Mucosa of descending colon (tissue), 3 donors: Measurements from ENCODE around the gene TOB2. TPM values are rescaled to one million over a fixed set of nuclear protein-coding genes. Genes with fewer than 3 reads are reported as not detected.

Source experiments
- ATAC-seq: fragments of 200-7000 bp; cut with Tn5 transposase; one replicate; pipeline ENCODE4 v1.9.1; 2020; ENCODE audit warnings: mild to moderate bottlenecking, moderate library complexity
- DNase-seq, 3 donors: peaks; one replicate each; pipeline ENCODE4 v3.0.0-alpha.2; 2020
- H3K36me3 ChIP-seq: fragments of 200-600 bp; one replicate; pipeline ENCODE4 v1.8.0; 2021; ENCODE audit warnings: low read depth, mild to moderate bottlenecking
- H3K4me1 ChIP-seq: fragments of 200-600 bp; one replicate; pipeline ENCODE4 v1.8.0; 2021; ENCODE audit warnings: low read depth, mild to moderate bottlenecking
- H3K4me3 ChIP-seq: fragments of 200-600 bp; one replicate; pipeline ENCODE4 v1.8.0; 2021; ENCODE audit warnings: mild to moderate bottlenecking
- H3K9me3 ChIP-seq: fragments of 200-600 bp; one replicate; pipeline ENCODE4 v1.8.0; 2021; ENCODE audit warnings: mild to moderate bottlenecking
- intact Hi-C, 2 donors: fragments of 100-400 bp; cut with DNase I in 1 of 2; cut with micrococcal nuclease in 1 of 2; formaldehyde crosslinking; loops; one replicate each; pipeline versions ENCODE4 v1.11.0 to v1.11.1; 2022; cut with DNase I, micrococcal nuclease
- total RNA-seq, 3 donors: library from RNA; stranded (reverse); fragmentation: NEBNext Ultra II Directional in 2 of 3; extraction: Animal tissue kit (Norgen Biotek cat#: 25700) in 2 of 3; gene quantifications; one replicate each; pipeline versions ENCODE4 v1.2.1 to v1.2.4, GENCODE V29; 2021 to 2023
- TF ChIP-seq, protein P1 (sequence below): fragments of 200-600 bp; IDR thresholded peaks from one replicate; pipeline ENCODE4 v1.8.0; 2022; ENCODE audit warnings: antibody characterized with exemption, mild to moderate bottlenecking
- donor health status: DM: no; HTN: no; CAD: no; lungs with moderate emphysema.
- donor health status: DM: no; HTN: no; CAD: no.
- donor health status: DM: no; HTN: yes; CAD: no.

Gene TOB2
- total RNA-seq, 3 donors from 2014 or later, result 47.3 to 71.8 (median 53.9) TPM

DNA sequence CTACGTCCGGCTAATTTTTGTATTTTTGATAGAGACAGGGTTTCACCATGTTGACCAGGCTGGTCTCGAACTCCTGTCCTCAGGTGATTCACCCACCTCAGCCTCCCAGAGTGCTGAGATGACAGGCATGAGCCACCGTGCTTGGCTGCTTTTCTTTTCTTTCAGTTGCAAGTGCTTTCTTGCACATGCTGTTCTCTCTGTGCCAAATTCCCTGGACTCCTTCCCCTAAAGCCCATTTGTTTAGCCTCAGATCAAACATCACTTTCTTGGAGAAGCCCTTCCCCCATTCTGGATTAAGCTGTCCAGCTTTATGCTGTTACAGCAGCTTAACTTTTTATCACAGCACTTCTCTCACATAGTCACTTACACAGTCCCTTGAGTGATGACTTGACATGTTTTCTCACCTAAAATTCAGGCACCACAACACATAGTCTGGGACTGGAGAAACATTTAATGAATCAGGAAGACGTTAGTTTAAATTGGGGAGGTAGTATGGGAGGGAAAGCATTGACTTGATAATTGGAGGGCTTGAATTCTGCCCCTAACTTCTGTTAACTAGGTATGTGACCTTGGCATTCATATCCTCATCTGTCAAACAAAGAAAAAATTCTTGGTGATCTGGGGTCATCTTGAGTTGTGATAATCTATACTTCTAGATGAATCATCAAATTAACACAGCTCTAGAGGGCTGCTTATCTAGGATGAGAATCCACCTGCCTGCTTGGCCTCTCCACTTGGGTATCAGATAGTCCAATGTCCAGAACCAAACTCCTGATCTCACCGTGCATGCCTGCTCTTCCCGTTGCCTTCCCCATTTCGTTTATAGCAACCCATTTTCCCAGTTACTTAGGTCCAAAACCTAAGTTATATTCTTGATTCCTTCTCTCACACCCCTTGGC is 40.7 kb upstream of the TOB2 start:
- H3K4me3 ChIP-seq, result no peak overlapping the region
- no peaks in the 10 kb centered on the region for H3K36me3 ChIP-seq
- TF ChIP-seq, protein P1, sequence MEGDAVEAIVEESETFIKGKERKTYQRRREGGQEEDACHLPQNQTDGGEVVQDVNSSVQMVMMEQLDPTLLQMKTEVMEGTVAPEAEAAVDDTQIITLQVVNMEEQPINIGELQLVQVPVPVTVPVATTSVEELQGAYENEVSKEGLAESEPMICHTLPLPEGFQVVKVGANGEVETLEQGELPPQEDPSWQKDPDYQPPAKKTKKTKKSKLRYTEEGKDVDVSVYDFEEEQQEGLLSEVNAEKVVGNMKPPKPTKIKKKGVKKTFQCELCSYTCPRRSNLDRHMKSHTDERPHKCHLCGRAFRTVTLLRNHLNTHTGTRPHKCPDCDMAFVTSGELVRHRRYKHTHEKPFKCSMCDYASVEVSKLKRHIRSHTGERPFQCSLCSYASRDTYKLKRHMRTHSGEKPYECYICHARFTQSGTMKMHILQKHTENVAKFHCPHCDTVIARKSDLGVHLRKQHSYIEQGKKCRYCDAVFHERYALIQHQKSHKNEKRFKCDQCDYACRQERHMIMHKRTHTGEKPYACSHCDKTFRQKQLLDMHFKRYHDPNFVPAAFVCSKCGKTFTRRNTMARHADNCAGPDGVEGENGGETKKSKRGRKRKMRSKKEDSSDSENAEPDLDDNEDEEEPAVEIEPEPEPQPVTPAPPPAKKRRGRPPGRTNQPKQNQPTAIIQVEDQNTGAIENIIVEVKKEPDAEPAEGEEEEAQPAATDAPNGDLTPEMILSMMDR, result no peak
- DNase-seq (no peak), ATAC-seq (peak; percentile 30)
- intact Hi-C loops, result no loop called here
- H3K9me3 ChIP-seq, result no peaks in the 10 kb centered on the region
- peaks cover 56% of the 10 kb centered on the region for H3K4me1 ChIP-seq

- intact Hi-C loops, result no loop called here
- DNase-seq (peak; percentile 64 to 81 (median 74)), ATAC-seq (peak; percentile 94)
- Histone ChIP-seq H3K9me3 (no peaks in the 10 kb centered on the region), H3K4me1 (peaks cover 54% of the 10 kb centered on the region), H3K36me3 (no peaks in the 10 kb centered on the region), H3K4me3 (no peak overlapping the region)
- TF ChIP-seq, protein P1, result no peak
These were observed 38.4 kb upstream of the TOB2 start for GRCh38 chr22:41485033-41485432.

DNA sequence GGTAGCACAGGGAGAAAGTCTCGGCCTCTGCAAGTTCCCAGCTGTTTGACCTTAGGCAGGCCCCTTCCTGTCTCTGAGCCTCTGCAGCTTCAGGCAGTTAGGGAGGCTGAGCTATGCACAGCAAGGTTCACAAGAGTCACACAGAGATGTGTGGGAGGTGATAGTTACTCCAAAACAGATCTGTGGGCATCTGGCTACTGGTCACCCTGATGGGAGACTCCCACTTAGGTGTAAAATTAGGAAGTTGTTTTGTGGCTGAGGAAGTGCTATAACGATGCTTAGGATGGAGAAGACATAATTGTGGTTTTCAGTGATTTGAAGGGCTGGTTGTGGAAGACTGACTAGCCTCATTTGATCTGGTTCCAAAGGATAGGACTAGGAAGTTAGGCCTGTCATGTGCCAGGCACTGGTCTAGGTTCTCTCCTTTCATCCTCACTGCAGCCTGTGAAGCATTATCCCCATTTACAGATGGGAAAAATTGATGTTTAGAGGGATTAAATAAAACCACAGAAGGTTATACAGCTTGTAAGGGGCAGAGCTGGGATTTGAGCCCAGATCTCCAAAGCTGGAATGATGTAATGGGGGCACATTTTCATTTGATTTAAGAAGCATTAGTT is 35.8 kb upstream of the TOB2 start:
- H3K9me3 ChIP-seq, result no peaks in the 10 kb centered on the region
- TF ChIP-seq, protein P1, result no peak
- no peaks in the 10 kb centered on the region for H3K36me3 ChIP-seq
- no peak for DNase-seq
- peaks cover 48% of the 10 kb centered on the region for H3K4me1 ChIP-seq
- no peak for ATAC-seq
- intact Hi-C loops, result no loop called here
- no peak overlapping the region for H3K4me3 ChIP-seq

DNA sequence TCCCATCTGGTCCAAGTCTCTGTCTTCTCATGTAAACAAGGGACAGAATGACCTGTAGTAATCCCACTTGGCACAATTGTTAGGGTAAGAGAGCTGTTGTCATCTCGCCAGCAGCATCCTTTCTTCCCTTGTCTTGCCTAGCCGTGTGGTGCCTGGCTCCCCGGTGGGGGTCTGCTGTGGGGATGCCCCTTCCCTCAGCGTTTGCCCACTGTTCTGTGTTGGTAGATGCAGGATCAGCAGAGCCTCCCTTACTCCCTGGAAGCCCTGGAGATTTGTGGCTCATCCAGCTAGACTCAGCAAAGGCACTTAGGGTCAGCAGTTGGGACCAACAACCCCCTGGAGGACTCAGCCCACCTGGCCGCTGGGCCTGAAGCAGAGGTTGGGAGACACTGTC is 35.3 kb upstream of the TOB2 start:
- TF ChIP-seq, protein P1, result no peak
- H3K36me3 ChIP-seq, result no peaks in the 10 kb centered on the region
- intact Hi-C loops, result no loop called here
- H3K4me3 ChIP-seq, result no peak overlapping the region
- H3K4me1 ChIP-seq, result peaks cover 45% of the 10 kb centered on the region
- no peaks in the 10 kb centered on the region for H3K9me3 ChIP-seq
- DNase-seq (no peak), ATAC-seq (no peak)

DNA sequence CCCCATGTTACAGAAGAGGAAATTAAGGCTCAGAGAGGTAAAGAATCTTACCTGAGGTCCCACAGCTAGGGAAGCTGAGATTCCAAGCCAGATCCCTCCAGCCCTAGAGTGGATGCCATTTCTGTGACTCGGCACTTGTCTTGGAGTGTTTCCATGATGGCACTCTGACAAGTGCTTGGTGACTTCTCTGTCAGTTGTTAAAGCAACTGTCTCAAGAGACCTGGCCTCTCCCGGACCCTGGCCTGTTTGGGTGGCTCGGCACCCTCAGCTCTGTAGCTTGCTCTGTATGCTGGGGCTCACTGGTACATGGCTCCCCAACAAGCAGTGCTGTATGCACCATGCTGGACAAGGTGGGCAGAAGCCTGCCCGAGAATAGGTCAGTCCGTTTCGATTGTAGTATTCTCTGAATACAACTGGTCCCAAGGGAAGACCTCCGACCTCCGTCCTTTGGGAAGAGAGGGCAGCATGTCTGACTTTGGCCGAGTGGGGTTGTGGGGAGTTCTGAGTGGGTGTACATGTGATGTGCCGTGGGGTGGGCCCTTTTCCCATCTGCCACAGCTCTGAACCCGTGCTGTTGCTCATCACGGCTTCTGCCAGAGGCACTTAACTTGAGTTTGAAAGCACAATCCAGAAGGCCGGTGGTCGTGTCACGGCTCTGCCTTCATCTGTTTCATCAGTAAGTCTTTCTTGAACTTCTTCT is 34.7 kb upstream of the TOB2 start:
- Histone ChIP-seq H3K36me3 (no peaks in the 10 kb centered on the region), H3K4me1 (peaks cover 39% of the 10 kb centered on the region), H3K9me3 (no peaks in the 10 kb centered on the region), H3K4me3 (no peak overlapping the region)
- DNase-seq (no peak), ATAC-seq (no peak)
- intact Hi-C loops, result no loop called here
- TF ChIP-seq, protein P1, result no peak
